ENCODE measurements around the gene TFCP2L1.

TFCP2L1 gene

DNA sequence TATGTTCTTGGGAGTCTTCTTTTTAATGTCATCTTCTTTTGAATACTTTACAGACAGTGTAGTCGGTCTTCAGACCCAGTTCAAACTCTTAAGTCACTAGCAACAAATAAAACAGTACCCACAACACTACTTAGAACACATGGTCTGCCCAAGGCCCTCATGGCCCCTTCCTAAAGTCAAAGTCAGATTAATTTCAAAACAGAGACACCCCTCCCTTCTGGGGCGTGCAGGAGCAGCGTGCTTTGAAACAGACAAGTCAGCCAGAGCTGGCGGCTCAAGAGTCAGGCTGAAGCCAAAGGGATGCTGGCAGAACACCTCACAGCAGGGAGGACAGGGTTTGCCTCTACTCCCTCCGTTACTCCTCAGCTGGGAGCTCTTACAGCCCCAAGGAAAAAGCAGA, 77.5 kb downstream of the TFCP2L1 start:
- H3K4me3 ChIP-seq (replicated peaks; ENCODE audit: low read depth, low read length) = no peak overlapping the region
- TF ChIP-seq, protein P1, sequence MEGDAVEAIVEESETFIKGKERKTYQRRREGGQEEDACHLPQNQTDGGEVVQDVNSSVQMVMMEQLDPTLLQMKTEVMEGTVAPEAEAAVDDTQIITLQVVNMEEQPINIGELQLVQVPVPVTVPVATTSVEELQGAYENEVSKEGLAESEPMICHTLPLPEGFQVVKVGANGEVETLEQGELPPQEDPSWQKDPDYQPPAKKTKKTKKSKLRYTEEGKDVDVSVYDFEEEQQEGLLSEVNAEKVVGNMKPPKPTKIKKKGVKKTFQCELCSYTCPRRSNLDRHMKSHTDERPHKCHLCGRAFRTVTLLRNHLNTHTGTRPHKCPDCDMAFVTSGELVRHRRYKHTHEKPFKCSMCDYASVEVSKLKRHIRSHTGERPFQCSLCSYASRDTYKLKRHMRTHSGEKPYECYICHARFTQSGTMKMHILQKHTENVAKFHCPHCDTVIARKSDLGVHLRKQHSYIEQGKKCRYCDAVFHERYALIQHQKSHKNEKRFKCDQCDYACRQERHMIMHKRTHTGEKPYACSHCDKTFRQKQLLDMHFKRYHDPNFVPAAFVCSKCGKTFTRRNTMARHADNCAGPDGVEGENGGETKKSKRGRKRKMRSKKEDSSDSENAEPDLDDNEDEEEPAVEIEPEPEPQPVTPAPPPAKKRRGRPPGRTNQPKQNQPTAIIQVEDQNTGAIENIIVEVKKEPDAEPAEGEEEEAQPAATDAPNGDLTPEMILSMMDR (IDR thresholded peaks at IDR 0.05; ENCODE audit: insufficient read depth, low read length, poor library complexity, severe bottlenecking) = no peak

DNA sequence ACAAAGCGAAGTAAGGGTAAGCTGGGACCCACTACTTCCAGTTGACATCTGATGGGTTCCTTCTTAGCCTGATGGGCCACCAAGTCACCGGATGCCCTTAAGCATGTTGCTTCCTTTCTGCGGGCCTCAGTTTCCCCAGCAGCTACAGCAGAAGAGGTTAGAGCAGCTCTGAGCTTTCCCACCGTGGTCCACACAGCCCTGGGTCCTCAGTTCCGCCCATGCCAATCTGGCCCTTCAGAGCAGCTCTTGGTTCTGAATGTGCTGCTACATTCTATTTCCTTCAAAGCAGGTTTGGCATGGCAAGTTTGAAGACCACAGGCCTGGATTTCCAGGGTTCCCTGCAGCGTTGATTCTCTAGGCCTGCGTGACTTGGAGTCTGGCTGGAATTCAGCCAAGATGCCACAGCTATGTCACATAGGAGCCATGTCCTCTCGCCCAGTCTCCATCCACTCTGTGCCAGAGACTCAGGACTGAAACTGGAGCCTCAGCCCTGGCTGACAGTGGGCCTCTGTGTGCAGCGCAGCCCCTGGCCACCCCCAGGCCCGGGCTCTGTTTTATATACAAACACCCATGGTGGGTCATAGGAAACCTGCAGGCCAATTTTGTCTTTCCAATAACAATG, 79.6 kb downstream of the TFCP2L1 start:
- DNase-seq (ENCODE audit: extremely low read depth, insufficient read length) = no peak
- H3K27me3 ChIP-seq (replicated peaks; ENCODE audit: control insufficient read depth, insufficient read depth, low read length) = no peaks in the 10 kb centered on the region; the same call in 1 of the 2 replicates
- no peaks in the 10 kb centered on the region for H3K36me3 ChIP-seq (ENCODE audit: control insufficient read depth, insufficient read depth, low read length)
- TF ChIP-seq, protein P1 (IDR thresholded peaks at IDR 0.05; ENCODE audit: insufficient read depth, low read length, poor library complexity, severe bottlenecking) = no peak
- H3K4me3 ChIP-seq (replicated peaks; ENCODE audit: low read depth, low read length) = no peak overlapping the region

More for the DNA sequence above, 77.5 kb downstream of the TFCP2L1 start:
- H3K36me3 ChIP-seq (ENCODE audit: control insufficient read depth, insufficient read depth, low read length) = no peaks in the 10 kb centered on the region
- H3K27me3 ChIP-seq (replicated peaks; ENCODE audit: control insufficient read depth, insufficient read depth, low read length) = no peaks in the 10 kb centered on the region; the same call in 1 of the 2 replicates
- DNase-seq (ENCODE audit: extremely low read depth, insufficient read length) = no peak

DNA sequence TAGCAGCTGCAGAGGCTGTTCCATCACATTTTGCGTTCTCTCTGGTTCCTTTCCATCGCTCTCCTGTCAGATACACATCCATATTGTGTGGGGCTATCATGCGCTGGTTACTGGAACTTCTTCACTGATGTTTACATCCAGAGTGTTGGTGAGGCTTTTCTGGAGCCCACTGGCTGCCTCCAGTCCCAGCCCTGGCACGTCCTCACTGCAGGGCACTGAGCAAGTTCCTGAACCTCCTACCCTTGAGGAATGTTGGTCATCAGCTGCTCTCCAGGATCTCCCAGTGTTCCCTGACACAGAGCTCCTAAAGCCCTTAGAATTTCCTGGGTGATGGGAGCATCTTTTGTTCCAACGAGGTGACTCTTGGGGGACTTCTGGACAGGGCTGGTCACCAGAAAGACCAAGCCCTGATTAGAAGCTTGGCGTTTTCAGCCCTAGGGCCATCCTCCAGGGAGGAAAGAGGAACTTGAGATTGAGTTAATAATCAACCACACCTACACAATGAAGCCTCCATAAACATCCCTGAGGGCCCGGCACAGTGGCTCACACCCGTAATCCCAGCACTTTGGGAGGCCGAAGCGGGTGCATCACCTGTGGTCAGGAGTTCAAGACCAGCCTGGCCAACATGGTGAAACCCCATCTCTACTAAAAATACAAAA, 81.3 kb downstream of the TFCP2L1 start:
- Histone ChIP-seq H3K27me3 (replicated peaks; ENCODE audit: control insufficient read depth, insufficient read depth, low read length) (no peaks in the 10 kb centered on the region; the same call in 1 of the 2 replicates), H3K36me3 (ENCODE audit: control insufficient read depth, insufficient read depth, low read length) (no peaks in the 10 kb centered on the region), H3K4me3 (replicated peaks; ENCODE audit: low read depth, low read length) (no peak overlapping the region)
- no peak for DNase-seq (ENCODE audit: extremely low read depth, insufficient read length)
- TF ChIP-seq, protein P1 (IDR thresholded peaks at IDR 0.05; ENCODE audit: insufficient read depth, low read length, poor library complexity, severe bottlenecking) = no peak

DNA sequence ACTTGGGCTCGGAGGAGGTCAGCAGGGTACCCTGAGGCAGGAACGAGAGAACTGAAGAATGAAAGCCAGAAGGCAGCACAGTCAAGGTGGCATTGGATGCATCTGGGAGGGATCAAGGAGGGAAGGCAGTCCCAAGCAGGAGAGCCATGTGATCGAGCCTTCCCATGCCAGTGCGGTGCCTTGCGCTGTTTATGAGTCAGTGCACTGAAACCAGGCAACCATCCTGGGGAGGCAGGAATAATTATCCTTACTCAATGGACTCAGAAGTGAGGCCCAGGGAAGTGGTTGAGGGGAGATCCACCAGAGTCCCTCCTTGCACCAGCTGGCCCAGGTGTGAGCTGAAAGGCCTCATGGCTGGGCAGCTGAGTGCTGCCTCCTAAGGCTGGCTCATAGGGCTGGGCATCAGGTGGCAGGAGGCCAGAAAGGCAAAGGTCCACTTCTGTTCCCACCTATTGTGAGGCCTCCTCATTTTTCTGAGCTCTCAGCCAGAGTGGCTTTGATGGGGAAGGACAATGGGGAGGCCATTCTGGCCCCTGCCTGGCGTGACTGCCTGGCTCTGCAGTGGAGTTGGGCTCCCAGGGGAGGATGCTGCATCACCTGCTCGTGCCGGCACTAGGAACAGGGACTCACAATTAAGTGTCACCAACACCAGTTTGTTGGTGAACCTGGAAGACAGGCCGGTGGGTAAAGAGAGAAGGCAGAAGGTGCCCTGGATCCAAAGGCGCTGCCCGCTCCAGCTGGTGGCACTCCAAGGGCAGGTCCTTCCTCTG, 82.3 kb downstream of the TFCP2L1 start:
- TF ChIP-seq, protein P1 (IDR thresholded peaks at IDR 0.05; ENCODE audit: insufficient read depth, low read length, poor library complexity, severe bottlenecking) = no peak
- no peaks in the 10 kb centered on the region for H3K36me3 ChIP-seq (ENCODE audit: control insufficient read depth, insufficient read depth, low read length)
- H3K27me3 ChIP-seq (replicated peaks; ENCODE audit: control insufficient read depth, insufficient read depth, low read length) = no peaks in the 10 kb centered on the region; the same call in 1 of the 2 replicates
- DNase-seq (ENCODE audit: extremely low read depth, insufficient read length) = no peak
- H3K4me3 ChIP-seq (replicated peaks; ENCODE audit: low read depth, low read length) = no peak overlapping the region

DNA sequence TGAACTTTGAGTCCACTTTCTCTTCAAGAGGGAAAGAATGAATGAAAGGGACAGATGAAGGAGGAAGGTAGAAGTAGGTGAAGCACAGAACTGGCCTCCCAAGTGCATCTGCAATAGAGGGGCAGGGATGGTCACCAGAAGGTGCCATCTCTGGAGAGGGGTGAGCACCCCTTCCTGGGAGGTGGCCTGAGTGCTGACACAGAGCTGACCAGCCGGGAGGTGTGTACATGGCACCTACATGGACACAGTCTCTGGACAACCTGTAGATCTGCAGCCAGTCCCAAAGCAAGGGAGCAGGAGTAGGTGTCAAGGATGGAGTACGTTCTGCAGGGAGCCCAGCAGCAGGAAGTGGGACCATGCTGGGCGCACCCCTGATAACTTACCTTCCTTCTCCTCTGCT, 83.2 kb downstream of the TFCP2L1 start:
- no peak for DNase-seq (ENCODE audit: extremely low read depth, insufficient read length)
- TF ChIP-seq, protein P1 (IDR thresholded peaks at IDR 0.05; ENCODE audit: insufficient read depth, low read length, poor library complexity, severe bottlenecking) = no peak
- H3K27me3 ChIP-seq (replicated peaks; ENCODE audit: control insufficient read depth, insufficient read depth, low read length) = no peaks in the 10 kb centered on the region; the same call in 1 of the 2 replicates
- no peaks in the 10 kb centered on the region for H3K36me3 ChIP-seq (ENCODE audit: control insufficient read depth, insufficient read depth, low read length)
- H3K4me3 ChIP-seq (replicated peaks; ENCODE audit: low read depth, low read length) = no peak overlapping the region
